ENCODE measurements around the gene PASK. TPM values are rescaled to one million over a fixed set of nuclear protein-coding genes. Genes with fewer than 3 reads are reported as not detected.

PASK gene
- polyA plus RNA-seq, 1 donor (not counting 4 experiments of a cell fraction or from before 2014, with no cell fraction given): 4.3 TPM

DNA sequence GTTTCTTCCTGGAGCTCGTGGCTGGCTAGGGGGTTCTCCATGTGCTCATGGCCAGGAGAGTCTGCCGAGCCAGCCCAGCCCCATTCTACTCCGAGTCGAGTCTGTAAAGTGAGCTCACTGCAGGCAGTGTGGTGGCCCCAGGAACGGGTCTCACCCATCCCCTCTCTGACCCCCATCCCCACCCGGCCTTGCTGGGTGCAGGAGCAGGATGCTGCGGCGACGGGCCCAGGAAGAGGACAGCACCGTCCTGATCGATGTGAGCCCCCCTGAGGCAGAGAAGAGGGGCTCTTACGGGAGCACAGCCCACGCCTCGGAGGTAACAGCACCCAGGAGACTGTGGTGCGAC is 40.6 kb upstream of the PASK start:
- H3K27me3 ChIP-seq (ENCODE audit: control insufficient read depth, extremely low read depth, insufficient read depth, low read length): peaks cover 27% of the 10 kb centered on the region
- no peaks in the 10 kb centered on the region for H3K36me3 ChIP-seq (ENCODE audit: control insufficient read depth in 2 of 2, extremely low read depth in 1 of 2, insufficient read depth in 2 of 2, low read length in 2 of 2)
- TF ChIP-seq, protein P1, sequence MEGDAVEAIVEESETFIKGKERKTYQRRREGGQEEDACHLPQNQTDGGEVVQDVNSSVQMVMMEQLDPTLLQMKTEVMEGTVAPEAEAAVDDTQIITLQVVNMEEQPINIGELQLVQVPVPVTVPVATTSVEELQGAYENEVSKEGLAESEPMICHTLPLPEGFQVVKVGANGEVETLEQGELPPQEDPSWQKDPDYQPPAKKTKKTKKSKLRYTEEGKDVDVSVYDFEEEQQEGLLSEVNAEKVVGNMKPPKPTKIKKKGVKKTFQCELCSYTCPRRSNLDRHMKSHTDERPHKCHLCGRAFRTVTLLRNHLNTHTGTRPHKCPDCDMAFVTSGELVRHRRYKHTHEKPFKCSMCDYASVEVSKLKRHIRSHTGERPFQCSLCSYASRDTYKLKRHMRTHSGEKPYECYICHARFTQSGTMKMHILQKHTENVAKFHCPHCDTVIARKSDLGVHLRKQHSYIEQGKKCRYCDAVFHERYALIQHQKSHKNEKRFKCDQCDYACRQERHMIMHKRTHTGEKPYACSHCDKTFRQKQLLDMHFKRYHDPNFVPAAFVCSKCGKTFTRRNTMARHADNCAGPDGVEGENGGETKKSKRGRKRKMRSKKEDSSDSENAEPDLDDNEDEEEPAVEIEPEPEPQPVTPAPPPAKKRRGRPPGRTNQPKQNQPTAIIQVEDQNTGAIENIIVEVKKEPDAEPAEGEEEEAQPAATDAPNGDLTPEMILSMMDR (optimal IDR thresholded peaks at IDR 0.05 in 1 of 3, IDR thresholded peaks at IDR 0.05 in 1 of 3, conservative IDR thresholded peaks at IDR 0.05 in 1 of 3; ENCODE audit: extremely low read depth in 1 of 3, insufficient read depth in 2 of 3, low read length in 3 of 3): no peak
- TF ChIP-seq EZH2 (IDR thresholded peaks at IDR 0.05; ENCODE audit: low read length): no peak
- H3K27ac ChIP-seq (ENCODE audit: control insufficient read depth, insufficient read depth, low read length): no peak overlapping the region
- no peaks in the 10 kb centered on the region for H4K20me1 ChIP-seq (ENCODE audit: control insufficient read depth, extremely low read depth, insufficient read depth, low read length)
- no peaks in the 10 kb centered on the region for H3K9me1 ChIP-seq (ENCODE audit: control insufficient read depth, extremely low read depth, insufficient read depth, low read length)
- no peak for FAIRE-seq
- no peak overlapping the region for H2AFZ ChIP-seq (ENCODE audit: control insufficient read depth, low read length)
- no peak for DNase-seq (ENCODE audit: low read depth, low spot score)
- no peaks in the 10 kb centered on the region for H3K79me2 ChIP-seq (ENCODE audit: control insufficient read depth, insufficient read depth, low read length)
- H3K4me1 ChIP-seq (ENCODE audit: control insufficient read depth, extremely low read depth, insufficient read depth, low read length): no peaks in the 10 kb centered on the region
- H3K9me3 ChIP-seq (ENCODE audit: control insufficient read depth, low read depth, low read length): no peaks in the 10 kb centered on the region
- H3K9ac ChIP-seq (ENCODE audit: control insufficient read depth, extremely low read depth, insufficient read depth, low read length): no peak overlapping the region
- dilution Hi-C loops (cut with MboI; ENCODE audit: extremely low pct_ligation_motif_present, low sequenced_read_pairs): no loop called here
- H3K4me3 ChIP-seq (ENCODE audit: control insufficient read depth in 2 of 3, extremely low read depth in 1 of 3, insufficient read depth in 2 of 3, low read depth in 1 of 3, low read length in 3 of 3): no peak overlapping the region
- no peak overlapping the region for H3K4me2 ChIP-seq (ENCODE audit: control insufficient read depth, extremely low read depth, insufficient read depth, low read depth, low read length)

DNA sequence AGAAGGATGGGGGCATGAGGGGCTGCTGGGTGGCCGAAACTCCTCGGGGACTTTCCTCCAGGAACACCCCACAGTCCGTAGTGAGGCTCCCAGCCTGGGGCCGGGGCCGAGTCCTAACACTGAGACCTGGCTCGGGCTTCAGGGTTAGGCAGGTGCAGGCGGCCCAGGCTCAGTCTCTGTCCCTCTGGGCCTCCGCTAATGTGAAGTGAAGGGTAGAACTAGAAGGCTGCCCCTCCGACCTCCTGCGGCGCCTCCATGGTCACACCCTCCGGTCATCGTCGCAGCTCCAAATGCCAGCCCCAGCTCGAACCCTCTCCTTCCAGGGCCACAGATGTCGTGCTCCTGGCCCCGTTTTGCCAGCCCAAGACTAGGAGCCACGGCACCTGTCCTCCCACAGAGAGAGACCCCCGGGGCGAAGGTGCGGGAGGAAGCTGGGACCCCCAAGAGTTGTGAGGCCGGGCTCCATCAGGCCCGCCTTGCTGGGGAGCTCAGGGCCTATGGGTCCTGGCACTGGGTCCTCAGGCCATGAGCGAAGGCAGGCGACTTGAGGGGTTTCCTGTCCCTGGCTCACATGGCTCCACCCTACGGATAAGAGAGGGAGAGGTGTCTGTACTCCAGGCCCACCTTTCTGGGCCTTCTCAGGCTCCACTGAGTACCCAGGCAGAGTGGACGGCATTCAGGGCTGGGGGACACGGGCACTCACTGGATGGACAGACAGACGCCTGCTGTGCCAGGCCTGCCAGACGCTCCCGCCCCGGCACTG is 40.0 kb upstream of the PASK start:
- dilution Hi-C loops (cut with MboI; ENCODE audit: extremely low pct_ligation_motif_present, low sequenced_read_pairs): no loop called here
- Histone ChIP-seq H3K4me3 (ENCODE audit: control insufficient read depth in 2 of 3, extremely low read depth in 1 of 3, insufficient read depth in 2 of 3, low read depth in 1 of 3, low read length in 3 of 3) (no peak overlapping the region), H3K9ac (ENCODE audit: control insufficient read depth, extremely low read depth, insufficient read depth, low read length) (no peak overlapping the region), H3K9me1 (ENCODE audit: control insufficient read depth, extremely low read depth, insufficient read depth, low read length) (no peaks in the 10 kb centered on the region), H3K27me3 (ENCODE audit: control insufficient read depth, extremely low read depth, insufficient read depth, low read length) (peaks cover 25% of the 10 kb centered on the region), H3K79me2 (ENCODE audit: control insufficient read depth, insufficient read depth, low read length) (no peaks in the 10 kb centered on the region), H3K4me1 (ENCODE audit: control insufficient read depth, extremely low read depth, insufficient read depth, low read length) (no peaks in the 10 kb centered on the region), H4K20me1 (ENCODE audit: control insufficient read depth, extremely low read depth, insufficient read depth, low read length) (no peaks in the 10 kb centered on the region), H3K4me2 (ENCODE audit: control insufficient read depth, extremely low read depth, insufficient read depth, low read depth, low read length) (no peak overlapping the region), H3K9me3 (ENCODE audit: control insufficient read depth, low read depth, low read length) (no peaks in the 10 kb centered on the region), H3K36me3 (ENCODE audit: control insufficient read depth in 2 of 2, extremely low read depth in 1 of 2, insufficient read depth in 2 of 2, low read length in 2 of 2) (no peaks in the 10 kb centered on the region), H2AFZ (ENCODE audit: control insufficient read depth, low read length) (no peak overlapping the region), H3K27ac (ENCODE audit: control insufficient read depth, insufficient read depth, low read length) (no peak overlapping the region)
- no peak for FAIRE-seq
- no peak for DNase-seq (ENCODE audit: low read depth, low spot score)
- no peak for TF ChIP-seq EZH2 (IDR thresholded peaks at IDR 0.05; ENCODE audit: low read length)
- TF ChIP-seq, protein P1 (optimal IDR thresholded peaks at IDR 0.05 in 1 of 3, IDR thresholded peaks at IDR 0.05 in 1 of 3, conservative IDR thresholded peaks at IDR 0.05 in 1 of 3; ENCODE audit: extremely low read depth in 1 of 3, insufficient read depth in 2 of 3, low read length in 3 of 3): no peak
